H9 (cell line): Measurements from ENCODE around the gene SULT2A1. TPM values are rescaled to one million over a fixed set of nuclear protein-coding genes. Genes with fewer than 3 reads are reported as not detected.

ENCODE experiments used
- DNase-seq: peaks from one replicate; pipeline ENCODE4 v3.0.0-alpha.2; 2017
- H2AFZ ChIP-seq: one replicate; pipeline ENCODE4 v1.6.1; 2013; ENCODE audit warnings: mild to moderate bottlenecking, low read length, control low read depth, moderate library complexity
- H2AK5ac ChIP-seq: 2 replicates; pipeline ENCODE4 v1.6.1; 2013; ENCODE audit warnings: low read length, control low read depth, mixed read lengths; ENCODE audit not compliant: insufficient read length
- H2BK120ac ChIP-seq: one replicate; pipeline ENCODE4 v1.6.1; 2013; ENCODE audit warnings: low read depth, mild to moderate bottlenecking, low read length, control low read depth, inconsistent platforms; ENCODE audit not compliant: poor library complexity, severe bottlenecking
- H2BK12ac ChIP-seq: 2 replicates; pipeline ENCODE4 v1.6.1; 2013; ENCODE audit warnings: low read length, control low read depth, mixed read lengths, low read depth; ENCODE audit not compliant: insufficient read length
- H2BK15ac ChIP-seq: 2 replicates; pipeline ENCODE4 v1.6.1; 2013; ENCODE audit warnings: low read depth, low read length, control low read depth
- H2BK20ac ChIP-seq: one replicate; pipeline ENCODE4 v1.6.1; 2013; ENCODE audit warnings: low read depth, mild to moderate bottlenecking, low read length, control low read depth, inconsistent platforms; ENCODE audit not compliant: poor library complexity, severe bottlenecking
- H2BK5ac ChIP-seq: 2 replicates; pipeline ENCODE4 v1.6.1; 2013; ENCODE audit warnings: low read length, control low read depth, mixed read lengths; ENCODE audit not compliant: insufficient read length
- H3K14ac ChIP-seq: 2 replicates; pipeline ENCODE4 v1.6.1; 2013; ENCODE audit warnings: low read length, control low read depth; ENCODE audit not compliant: insufficient read depth
- H3K18ac ChIP-seq: 2 replicates; pipeline ENCODE4 v1.6.1; 2013; ENCODE audit warnings: low read depth, mild to moderate bottlenecking, mixed read lengths, low read length, control low read depth; ENCODE audit not compliant: insufficient read length
- H3K23ac ChIP-seq: 2 replicates; pipeline ENCODE4 v1.6.1; 2013; ENCODE audit warnings: low read length, control low read depth, mixed read lengths, low read depth; ENCODE audit not compliant: insufficient read length
- H3K23me2 ChIP-seq: 2 replicates; pipeline ENCODE4 v1.6.1; 2013; ENCODE audit warnings: low read depth, mild to moderate bottlenecking, mixed read lengths, low read length, control low read depth; ENCODE audit not compliant: insufficient read length, poor library complexity, severe bottlenecking
- H3K27ac ChIP-seq: 2 replicates; pipeline ENCODE4 v1.5.1; 2013; ENCODE audit warnings: low read length, control low read depth, mixed read lengths, low read depth; ENCODE audit not compliant: insufficient read length
- H3K27me3 ChIP-seq: 2 replicates; pipeline ENCODE4 v1.6.1; 2013; ENCODE audit warnings: low read length, control low read depth, inconsistent platforms; ENCODE audit not compliant: insufficient read depth
- H3K4ac ChIP-seq: 2 replicates; pipeline ENCODE4 v1.6.1; 2013; ENCODE audit warnings: low read depth, mild to moderate bottlenecking, control low read depth, inconsistent platforms, low read length, moderate library complexity
- H3K4me1 ChIP-seq: 2 replicates; pipeline ENCODE4 v1.6.1; 2013; ENCODE audit warnings: low read length, control low read depth, inconsistent platforms; ENCODE audit not compliant: insufficient read depth
- H3K4me2 ChIP-seq: 2 replicates; pipeline ENCODE4 v1.6.1; 2013; ENCODE audit warnings: low read length, control low read depth, mixed read lengths; ENCODE audit not compliant: insufficient read length, insufficient read depth
- H3K56ac ChIP-seq: 2 replicates; pipeline ENCODE4 v1.6.1; 2013; ENCODE audit warnings: low read depth, mild to moderate bottlenecking, mixed read lengths, low read length, control low read depth; ENCODE audit not compliant: insufficient read length
- H3K79me1 ChIP-seq: 2 replicates; pipeline ENCODE4 v1.6.1; 2013; ENCODE audit warnings: low read depth, mild to moderate bottlenecking, moderate library complexity, low read length, control low read depth, inconsistent platforms; ENCODE audit not compliant: insufficient read depth, poor library complexity, severe bottlenecking
- H3K79me2 ChIP-seq: 2 replicates; pipeline ENCODE4 v1.6.1; 2013; ENCODE audit warnings: low read length, control low read depth, inconsistent platforms; ENCODE audit not compliant: insufficient read depth
- H3K9ac ChIP-seq: 2 replicates; pipeline ENCODE4 v1.6.1; 2013; ENCODE audit warnings: low read length, control low read depth, mixed read lengths; ENCODE audit not compliant: insufficient read length; ENCODE audit errors: extremely low read depth
- H3K9me3 ChIP-seq: one replicate; pipeline ENCODE4 v1.6.1; 2013; ENCODE audit warnings: low read depth, low read length, inconsistent platforms; ENCODE audit not compliant: control insufficient read depth
- H3T11ph ChIP-seq: one replicate; pipeline ENCODE4 v1.6.1; 2013; ENCODE audit warnings: mild to moderate bottlenecking, low read length, control low read depth, inconsistent platforms
- H4K20me1 ChIP-seq: one replicate; pipeline ENCODE4 v1.6.1; 2013; ENCODE audit not compliant: control insufficient read depth, insufficient read length, insufficient read depth
- H4K5ac ChIP-seq: 2 replicates; pipeline ENCODE4 v1.6.1; 2013; ENCODE audit warnings: low read depth, mild to moderate bottlenecking, mixed read lengths, low read length, control low read depth; ENCODE audit not compliant: insufficient read length
- H4K8ac ChIP-seq: replicated peaks from 2 replicates; pipeline ENCODE4 v1.6.1; 2013; ENCODE audit warnings: low read length, control low read depth, mixed read lengths, low read depth; ENCODE audit not compliant: insufficient read length
- H4K91ac ChIP-seq: 2 replicates; pipeline ENCODE4 v1.6.1; 2013; ENCODE audit warnings: low read depth, mild to moderate bottlenecking, moderate library complexity, mixed read lengths, low read length, control low read depth; ENCODE audit not compliant: insufficient read length
- H3K27ac Mint-ChIP-seq, 3 experiments: 2 replicates in 2 of 3; 3 replicates in 1 of 3; pipeline ENCODE4 v1.8.0; 2020 to 2021; ENCODE audit warnings: mixed read lengths in 3 of 3, mild to moderate bottlenecking in 1 of 3, moderate library complexity in 1 of 3
- H3K27me3 Mint-ChIP-seq: 2 replicates; pipeline ENCODE4 v1.8.0; 2021; ENCODE audit warnings: low read depth, mild to moderate bottlenecking, moderate library complexity, mixed read lengths
- H3K36me3 Mint-ChIP-seq, 3 experiments: 2 replicates in 2 of 3; 3 replicates in 1 of 3; pipeline ENCODE4 v1.8.0; 2020 to 2021; ENCODE audit warnings: low read depth in 3 of 3, mixed read lengths in 3 of 3; ENCODE audit not compliant: insufficient read depth in 1 of 3
- H3K4me1 Mint-ChIP-seq, 2 experiments: 2 replicates each; pipeline ENCODE4 v1.8.0; 2020; ENCODE audit warnings: mixed read lengths in 2 of 2
- H3K4me3 Mint-ChIP-seq, 2 experiments: 2 replicates in 1 of 2; 3 replicates in 1 of 2; pipeline ENCODE4 v1.8.0; 2020 to 2021; ENCODE audit warnings: mild to moderate bottlenecking in 2 of 2, mixed read lengths in 2 of 2, moderate library complexity in 1 of 2
- H3K9me3 Mint-ChIP-seq, 2 experiments: 2 replicates in 1 of 2; 3 replicates in 1 of 2; pipeline ENCODE4 v1.8.0; 2020; ENCODE audit warnings: mild to moderate bottlenecking in 2 of 2, mixed read lengths in 2 of 2, moderate library complexity in 1 of 2
- WGBS: extraction: QIAGEN DNeasy Blood & Tissue Kit; methylation state at CpG from one replicate; pipeline ENCODE4 v1.1.7; 2013; ENCODE audit warnings: missing lambda C conversion rate, low lambda C conversion rate, mixed read lengths; ENCODE audit not compliant: insufficient read length; ENCODE audit errors: extremely low coverage; 5-methylcytosine and 5-hydroxymethylcytosine counted together
- total RNA-seq: library from RNA; stranded (reverse); gene quantifications from 2 replicates; pipeline ENCODE4 v1.2.1, GENCODE V29; 2021
- TF ChIP-seq, protein P1 (sequence below): fragments of 200-600 bp; sonication (generic); conservative IDR thresholded peaks from 3 replicates; pipeline ENCODE4 v1.8.0; 2021; ENCODE audit warnings: antibody characterized with exemption, mild to moderate bottlenecking

The SULT2A1 gene
- total RNA-seq, 1 experiment from 2014 or later = not detected

DNA sequence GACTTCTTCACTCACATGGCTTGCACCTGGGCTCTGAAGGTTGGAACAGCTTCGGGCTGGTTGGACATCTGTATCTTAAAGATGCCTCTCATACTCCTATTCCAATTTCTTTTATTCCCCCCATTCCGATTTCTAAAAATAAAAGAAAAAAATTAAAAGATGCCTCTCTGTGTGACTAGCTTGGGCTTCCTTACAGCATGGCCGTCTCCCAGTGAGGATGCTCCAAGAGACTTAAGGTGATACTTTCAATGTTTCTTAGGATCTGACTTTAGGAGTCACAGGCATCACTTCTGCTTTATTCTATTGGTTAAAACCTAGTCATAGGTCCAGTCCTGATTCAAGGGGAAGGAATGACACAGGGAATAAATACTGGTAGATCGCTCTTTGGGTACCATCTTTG lies 9.9 kb upstream of the SULT2A1 start:
- H2BK12ac ChIP-seq = no peak overlapping the region
- H3K36me3 Mint-ChIP-seq = peaks cover 4 to 13% (median 11%) of the 10 kb centered on the region in 3 experiments; a peak in 5 of 7 replicates
- no peak overlapping the region for H2BK20ac ChIP-seq
- H3T11ph ChIP-seq = no peak overlapping the region
- H3K18ac ChIP-seq = no peak overlapping the region
- H3K4me2 ChIP-seq = no peak overlapping the region
- no peak overlapping the region for H2AK5ac ChIP-seq
- no CpG with 5 or more reads among the region's 4 CpGs for WGBS
- H4K8ac ChIP-seq = no peak overlapping the region
- H4K20me1 ChIP-seq = no peaks in the 10 kb centered on the region
- H3K9me3 Mint-ChIP-seq = peaks cover 8 to 15% of the 10 kb centered on the region in 2 experiments; a peak in 4 of 5 replicates
- no peak overlapping the region for H2BK5ac ChIP-seq
- H3K27ac Mint-ChIP-seq = no peak overlapping the region
- 0 out of 4 replicates have a peak, but pooled peaks cover 0 to 3% of the 10 kb centered on the region in 2 experiments for H3K4me1 Mint-ChIP-seq
- H3K27me3 Mint-ChIP-seq = no peaks in the 10 kb centered on the region; the same call in 1 of the 2 replicates
- TF ChIP-seq, protein P1, sequence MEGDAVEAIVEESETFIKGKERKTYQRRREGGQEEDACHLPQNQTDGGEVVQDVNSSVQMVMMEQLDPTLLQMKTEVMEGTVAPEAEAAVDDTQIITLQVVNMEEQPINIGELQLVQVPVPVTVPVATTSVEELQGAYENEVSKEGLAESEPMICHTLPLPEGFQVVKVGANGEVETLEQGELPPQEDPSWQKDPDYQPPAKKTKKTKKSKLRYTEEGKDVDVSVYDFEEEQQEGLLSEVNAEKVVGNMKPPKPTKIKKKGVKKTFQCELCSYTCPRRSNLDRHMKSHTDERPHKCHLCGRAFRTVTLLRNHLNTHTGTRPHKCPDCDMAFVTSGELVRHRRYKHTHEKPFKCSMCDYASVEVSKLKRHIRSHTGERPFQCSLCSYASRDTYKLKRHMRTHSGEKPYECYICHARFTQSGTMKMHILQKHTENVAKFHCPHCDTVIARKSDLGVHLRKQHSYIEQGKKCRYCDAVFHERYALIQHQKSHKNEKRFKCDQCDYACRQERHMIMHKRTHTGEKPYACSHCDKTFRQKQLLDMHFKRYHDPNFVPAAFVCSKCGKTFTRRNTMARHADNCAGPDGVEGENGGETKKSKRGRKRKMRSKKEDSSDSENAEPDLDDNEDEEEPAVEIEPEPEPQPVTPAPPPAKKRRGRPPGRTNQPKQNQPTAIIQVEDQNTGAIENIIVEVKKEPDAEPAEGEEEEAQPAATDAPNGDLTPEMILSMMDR = no peak
- H3K14ac ChIP-seq = no peak overlapping the region
- H3K4me3 Mint-ChIP-seq = no peak overlapping the region
- no peaks in the 10 kb centered on the region for H3K4me1 ChIP-seq
- no peak overlapping the region for H3K4ac ChIP-seq
- H3K23ac ChIP-seq = no peak overlapping the region
- H3K27ac ChIP-seq = no peak overlapping the region
- H2BK15ac ChIP-seq = no peak overlapping the region
- no peak overlapping the region for H3K9ac ChIP-seq
- no peaks in the 10 kb centered on the region for H3K79me2 ChIP-seq
- no peak overlapping the region for H2BK120ac ChIP-seq
- no peak overlapping the region for H4K5ac ChIP-seq
- no peak overlapping the region for H4K91ac ChIP-seq
- no peak overlapping the region for H3K56ac ChIP-seq
- H3K23me2 ChIP-seq = no peaks in the 10 kb centered on the region
- H3K79me1 ChIP-seq = no peaks in the 10 kb centered on the region
- no peak for DNase-seq
- peaks cover 5% of the 10 kb centered on the region for H3K9me3 ChIP-seq
- H2AFZ ChIP-seq = no peak overlapping the region
- no peaks in the 10 kb centered on the region for H3K27me3 ChIP-seq
